GM21423 (cell line): Measurements from ENCODE around the gene ATXN1.

Experiments used
- ATAC-seq: cut with Tn5 transposase; IDR thresholded peaks from one replicate; pipeline ENCODE4 v1.9.1; 2021; ENCODE audit warnings: mild to moderate bottlenecking, moderate library complexity; ENCODE audit not compliant: unreplicated experiment

Gene ATXN1

DNA sequence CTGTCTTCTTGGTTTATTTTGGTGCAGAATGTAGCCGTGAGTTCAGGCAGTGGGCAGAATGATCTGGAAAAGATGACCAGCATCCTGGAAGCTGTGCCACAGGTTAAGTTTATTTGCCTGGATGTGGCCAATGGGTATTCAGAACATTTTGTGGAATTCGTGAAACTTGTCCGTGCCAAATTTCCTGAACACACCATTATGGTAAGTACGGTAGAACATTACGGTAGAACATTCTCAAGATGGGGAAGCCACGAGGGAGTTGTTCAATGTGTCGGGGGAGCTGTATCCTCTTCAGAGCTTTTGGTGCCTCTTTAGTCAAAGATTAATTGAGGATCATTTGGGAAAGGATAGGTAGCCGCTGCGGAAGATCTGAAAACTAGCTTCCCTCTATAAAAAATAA lies 506.7 kb downstream of the ATXN1 start:
- no peak for ATAC-seq

DNA sequence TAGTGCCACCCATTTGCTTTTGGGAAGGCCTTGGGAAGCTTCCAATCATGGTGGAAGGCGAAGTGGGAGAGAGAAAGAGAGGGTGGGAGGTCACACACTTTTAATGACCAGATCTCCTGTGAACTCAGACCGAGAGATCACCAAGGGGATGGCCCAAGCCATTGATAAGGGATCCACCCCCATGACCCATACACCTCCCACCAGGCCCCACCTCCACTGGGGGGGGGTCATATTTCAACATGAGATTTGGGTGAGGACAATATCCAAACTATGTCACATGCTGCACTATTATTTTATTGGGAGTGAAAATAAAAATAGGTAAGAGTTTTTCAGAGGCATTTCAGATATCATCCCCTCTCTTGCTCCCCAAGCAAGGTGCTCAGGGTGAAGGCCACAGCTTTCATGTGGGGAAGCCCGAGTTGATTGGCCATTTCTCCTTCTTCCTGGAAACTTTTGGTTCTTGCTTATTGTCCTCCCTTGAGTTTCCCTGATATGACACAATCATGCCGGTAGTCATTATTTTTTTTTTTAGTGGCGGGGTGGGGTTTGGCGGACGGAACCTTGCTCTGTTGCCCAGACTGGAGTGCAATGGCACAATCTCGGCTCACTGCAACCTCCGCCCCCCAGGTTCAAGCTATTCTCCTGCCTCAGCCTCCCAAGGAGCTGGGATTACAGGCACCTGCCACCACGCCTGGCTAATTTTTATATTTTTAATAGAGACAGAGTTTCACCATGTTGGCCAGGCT lies 507.7 kb downstream of the ATXN1 start:
- no peak for ATAC-seq

DNA sequence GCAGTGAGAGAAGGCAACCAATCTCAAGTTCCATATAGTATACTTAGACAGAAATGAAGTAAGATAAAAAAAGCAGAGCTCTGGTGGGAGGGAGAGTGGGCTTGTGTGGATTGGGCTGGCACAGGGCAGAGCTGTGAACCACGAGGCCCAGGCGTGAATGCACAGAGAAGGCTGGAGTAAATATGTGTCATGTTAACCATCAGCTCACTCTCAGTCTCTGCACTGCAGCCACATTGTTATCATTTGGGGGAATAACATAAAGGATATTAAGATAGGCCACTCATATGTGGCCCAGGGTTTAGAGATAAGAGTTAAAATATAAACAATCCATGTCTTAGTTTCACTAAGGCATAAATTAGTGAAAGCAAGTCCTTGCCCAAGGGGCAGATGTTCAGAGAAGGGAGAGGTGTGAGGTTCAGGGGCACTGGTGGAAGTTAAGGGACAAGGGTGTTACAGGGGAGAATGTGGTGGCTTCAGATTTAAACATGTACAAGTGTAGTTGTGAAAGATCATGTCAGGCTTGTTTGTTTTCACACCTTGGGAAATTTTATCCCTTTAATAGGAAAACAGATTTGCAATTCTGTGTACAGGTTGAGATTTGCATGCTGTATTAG lies 508.5 kb downstream of the ATXN1 start:
- no peak for ATAC-seq

DNA sequence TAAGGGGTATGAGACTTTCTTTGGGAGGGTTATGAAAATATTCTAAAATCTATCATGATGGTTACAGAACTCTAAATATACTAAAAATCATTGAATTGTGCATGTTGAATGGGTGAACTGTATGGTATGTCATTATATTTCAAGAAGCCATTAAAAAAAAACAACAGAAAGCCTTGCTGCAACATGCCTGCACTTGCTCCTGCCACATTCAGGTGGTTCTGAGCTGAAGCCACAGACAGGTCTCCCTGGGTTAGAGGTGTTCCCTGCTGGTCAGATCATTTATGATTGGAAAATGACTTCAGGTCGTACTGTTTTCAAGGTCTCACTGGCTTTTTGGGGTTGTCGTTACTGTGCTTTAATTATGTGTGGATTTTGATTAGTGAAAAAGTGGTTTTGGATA lies 509.6 kb downstream of the ATXN1 start:
- ATAC-seq: no peak

DNA sequence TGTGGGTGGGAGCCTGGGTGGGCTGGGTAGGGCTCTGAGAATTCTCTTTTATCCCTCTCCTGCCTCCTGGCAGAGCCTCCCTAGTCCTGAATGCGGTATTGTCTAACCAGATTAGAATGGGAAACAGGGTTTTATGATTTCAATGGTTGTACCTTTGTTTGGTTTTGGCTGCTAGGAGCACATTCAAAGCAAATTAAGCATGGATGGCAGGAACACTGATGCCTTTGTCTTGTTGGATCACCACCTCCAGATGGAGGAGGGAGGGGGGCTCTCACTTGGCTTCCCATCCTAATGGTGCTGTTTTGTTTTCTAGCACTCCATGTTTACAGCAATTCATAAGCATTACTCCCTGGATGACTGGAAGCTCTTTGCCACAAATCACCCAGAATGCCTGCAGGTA lies 511.3 kb downstream of the ATXN1 start:
- ATAC-seq: no peak
